Smooth muscle cell (in vitro differentiated cells): ENCODE data around the gene OR6S1. TPM values are rescaled to one million over a fixed set of nuclear protein-coding genes. Genes with fewer than 3 reads are reported as not detected.

Source experiments
- DNase-seq: peaks from one replicate; lab custom pipeline; 2025; ENCODE audit not compliant: unreplicated experiment; lab: John Stamatoyannopoulos, UW
- H2AFZ ChIP-seq: fragments of 200-600 bp; sonication (generic); 2 replicates; pipeline ENCODE4 v1.6.0; 2016; ENCODE audit warnings: antibody characterized with exemption, low read depth, mild to moderate bottlenecking
- H3F3A ChIP-seq: fragments of 200-600 bp; sonication (generic); 2 replicates; pipeline ENCODE4 v1.6.0; 2017; ENCODE audit warnings: antibody characterized with exemption, low read depth
- H3K27ac ChIP-seq: fragments of 200-600 bp; sonication (generic); 2 replicates; pipeline ENCODE4 v1.5.1; 2016; ENCODE audit warnings: low read depth, mild to moderate bottlenecking
- H3K27me3 ChIP-seq: fragments of 200-600 bp; sonication (generic); 2 replicates; pipeline ENCODE4 v1.6.1; 2016; ENCODE audit warnings: low read depth, mild to moderate bottlenecking
- H3K36me3 ChIP-seq: fragments of 200-600 bp; sonication (generic); 2 replicates; pipeline ENCODE4 v1.5.1; 2016; ENCODE audit warnings: low read depth
- H3K4me1 ChIP-seq: fragments of 200-600 bp; sonication (generic); 2 replicates; pipeline ENCODE4 v1.5.1; 2016; ENCODE audit warnings: low read depth
- H3K4me2 ChIP-seq: fragments of 200-600 bp; sonication (generic); 2 replicates; pipeline ENCODE4 v1.6.0; 2016; ENCODE audit warnings: mild to moderate bottlenecking
- H3K4me3 ChIP-seq: fragments of 200-600 bp; sonication (generic); 2 replicates; pipeline ENCODE4 v1.5.1; 2016; ENCODE audit warnings: mild to moderate bottlenecking
- H3K79me2 ChIP-seq: fragments of 200-600 bp; sonication (generic); 2 replicates; pipeline ENCODE4 v1.6.0; 2016; ENCODE audit warnings: low read depth, mild to moderate bottlenecking
- H3K9ac ChIP-seq: fragments of 200-600 bp; sonication (generic); 2 replicates; pipeline ENCODE4 v1.6.0; 2016; ENCODE audit warnings: low read depth
- H3K9me3 ChIP-seq: fragments of 200-600 bp; sonication (generic); replicated peaks from 2 replicates; pipeline ENCODE4 v1.5.1; 2016; ENCODE audit warnings: low read depth
- H4K20me1 ChIP-seq: fragments of 200-600 bp; sonication (generic); 2 replicates; pipeline ENCODE4 v1.6.0; 2016; ENCODE audit warnings: low read depth
- CTCF ChIP-seq: fragments of 200-600 bp; sonication (generic); IDR thresholded peaks from 2 replicates; pipeline ENCODE4 v1.5.1; 2017; ENCODE audit warnings: borderline replicate concordance, mild to moderate bottlenecking, antibody characterized with exemption; ENCODE audit not compliant: insufficient read depth, poor library complexity, severe bottlenecking
- WGBS: methylation state at CpG from one replicate; pipeline ENCODE4 v1.1.7; 2016; ENCODE audit warnings: low lambda C conversion rate; 5-methylcytosine and 5-hydroxymethylcytosine counted together
- polyA plus RNA-seq: library from polyadenylated mRNA; unstranded; fragments of >200 nt; fragmentation: Nextera tagmentation; extraction: Ambion mirVana; gene quantifications from 2 replicates; pipeline ENCODE4 v1.2.1, GENCODE V29; 2016
- total RNA-seq: library from RNA; depleted of rRNA; stranded (reverse); fragments of >200 nt; gene quantifications from 2 replicates; pipeline ENCODE4 v1.2.3, GENCODE V29; 2014

The OR6S1 gene
- total and polyA plus RNA-seq, 2 experiments from 2014 or later, result not detected

GRCh38 chr14:20614038-20614840 is 27.3 kb downstream of the OR6S1 start:
- H3K9ac ChIP-seq, result peak overlapping the region; percentile 74
- H3K9me3 ChIP-seq, result no peaks in the 10 kb centered on the region
- DNase-seq, result no peak
- peak overlapping the region; percentile 80 for H3K4me2 ChIP-seq
- peak overlapping the region; percentile 61 for H3K4me3 ChIP-seq
- TF ChIP-seq CTCF, result no peak
- H3K36me3 ChIP-seq, result no peaks in the 10 kb centered on the region
- no peaks in the 10 kb centered on the region for H3K27me3 ChIP-seq
- no peaks in the 10 kb centered on the region for H3K79me2 ChIP-seq
- WGBS, result 16% methylated on average over 17 of the region's 17 CpGs
- H3F3A ChIP-seq, result peaks cover 14% of the 10 kb centered on the region
- H2AFZ ChIP-seq, result peak overlapping the region; percentile 92
- H3K27ac ChIP-seq, result peak overlapping the region; percentile 75
- H4K20me1 ChIP-seq, result no peaks in the 10 kb centered on the region
- peaks cover 7% of the 10 kb centered on the region for H3K4me1 ChIP-seq

- H4K20me1 ChIP-seq, result no peaks in the 10 kb centered on the region
- H3K27me3 ChIP-seq, result no peaks in the 10 kb centered on the region
- DNase-seq, result peak; percentile 76
- H3K36me3 ChIP-seq, result no peaks in the 10 kb centered on the region
- H3K9me3 ChIP-seq, result no peaks in the 10 kb centered on the region
- 1% methylated on average over 34 of the region's 34 CpGs for whole genome bisulfite sequencing
- peak overlapping the region; percentile 61 for H3K4me3 ChIP-seq
- H3F3A ChIP-seq, result peaks cover 14% of the 10 kb centered on the region
- peak overlapping the region; percentile 74 for H3K9ac ChIP-seq
- no peaks in the 10 kb centered on the region for H3K79me2 ChIP-seq
- peak overlapping the region; percentile 92 for H2AFZ ChIP-seq
- TF ChIP-seq CTCF, result peak; percentile 68
- peak overlapping the region; percentile 75 for H3K27ac ChIP-seq
- peak overlapping the region; percentile 80 for H3K4me2 ChIP-seq
- H3K4me1 ChIP-seq, result peaks cover 7% of the 10 kb centered on the region
Observed at GRCh38 chr14:20613094-20614037, 28.1 kb downstream of the OR6S1 start.

GRCh38 chr14:20612403-20612802 is 29.1 kb downstream of the OR6S1 start:
- no peak overlapping the region for H3K27ac ChIP-seq
- H3K4me2 ChIP-seq, result no peak overlapping the region
- H3K4me1 ChIP-seq, result peaks cover 7% of the 10 kb centered on the region
- H4K20me1 ChIP-seq, result no peaks in the 10 kb centered on the region
- WGBS, result 85% methylated on average over 5 of the region's 5 CpGs
- no peaks in the 10 kb centered on the region for H3K27me3 ChIP-seq
- H2AFZ ChIP-seq, result no peak overlapping the region
- no peaks in the 10 kb centered on the region for H3K9me3 ChIP-seq
- no peak overlapping the region for H3K4me3 ChIP-seq
- DNase-seq, result no peak
- no peaks in the 10 kb centered on the region for H3K79me2 ChIP-seq
- peaks cover 14% of the 10 kb centered on the region for H3F3A ChIP-seq
- no peaks in the 10 kb centered on the region for H3K36me3 ChIP-seq
- no peak for TF ChIP-seq CTCF
- no peak overlapping the region for H3K9ac ChIP-seq
